ENCODE data around the gene PGRMC2. TPM values are rescaled to one million over a fixed set of nuclear protein-coding genes. Genes with fewer than 3 reads are reported as not detected.

PGRMC2 gene
- total and polyA plus RNA-seq, 2 of the 8 experiments (the other 6 are each of a cell fraction or from before 2014, with no cell fraction given) = 9.5 to 85.3 TPM

- H3K79me2 ChIP-seq (ENCODE audit: control insufficient read depth in 1 of 2, insufficient read depth in 2 of 2, low read length in 2 of 2) = no peaks in the 10 kb centered on the region
- H3K18ac ChIP-seq (ENCODE audit: extremely low read depth, low read length) = no peak overlapping the region
- H3K9me3 ChIP-seq (ENCODE audit: insufficient read depth in 2 of 2, low read depth in 1 of 2, low read length in 1 of 2) = no peaks in the 10 kb centered on the region
- no peaks in the 10 kb centered on the region; the same call in 1 of the 2 replicates for H3K79me1 ChIP-seq (ENCODE audit: low read depth, low read length)
- DNase-seq (ENCODE audit: low read depth in 1 of 2, low spot score in 2 of 2) (no peak), FAIRE-seq (no peak)
- WGBS, 2 experiments (ENCODE audit: extremely low coverage in 1 of 2, insufficient coverage in 1 of 2, insufficient read length in 1 of 2, insufficient replicate concordance in 2 of 2, low coverage in 1 of 2, low lambda C conversion rate in 2 of 2, missing lambda C conversion rate in 1 of 2) = 78% methylated on average over 1 of the region's 1 CpG; no CpG with 5 or more reads in 1 of the 2 experiments
- no peak overlapping the region for H3K9ac ChIP-seq (replicated peaks in 1 of 4; ENCODE audit: extremely low read depth in 1 of 4, low read depth in 3 of 4, low read length in 3 of 4)
- no peak overlapping the region for H4K8ac ChIP-seq (ENCODE audit: extremely low read depth, insufficient read depth, low read length)
- no peak overlapping the region for H2AFZ ChIP-seq (ENCODE audit: low read length)
- no peak overlapping the region for H3K27ac ChIP-seq (ENCODE audit: low read depth, low read length)
- POLR2A ChIA-PET (ENCODE audit: partially characterized antibody) = no interaction called here
- H2BK5ac ChIP-seq (ENCODE audit: low read depth, low read length) = no peak overlapping the region
- H3K4ac ChIP-seq (replicated peaks; ENCODE audit: insufficient read length, low read depth, low read length) = no peak overlapping the region
- TF ChIP-seq TAF7 (optimal IDR thresholded peaks at IDR 0.05; ENCODE audit: borderline replicate concordance, low read depth, low read length) (no peak), SP4 (IDR thresholded peaks at IDR 0.05; ENCODE audit: low read length) (no peak), YY1 (IDR thresholded peaks at IDR 0.05; ENCODE audit: low read depth, low read length) (no peak), BCL11A (IDR thresholded peaks at IDR 0.05; ENCODE audit: low read depth in 2 of 2, low read length in 2 of 2) (no peak), BACH1 (IDR thresholded peaks at IDR 0.05; ENCODE audit: low read length) (no peak), EGR1 (IDR thresholded peaks at IDR 0.05; ENCODE audit: borderline replicate concordance, low read depth, low read length) (no peak), CTBP2 (IDR thresholded peaks at IDR 0.05; ENCODE audit: borderline replicate concordance, insufficient read depth, insufficient read length, low read length) (no peak), SIRT6 (IDR thresholded peaks at IDR 0.05; ENCODE audit: low read length) (no peak), CTCF (IDR thresholded peaks at IDR 0.05; ENCODE audit: control extremely low read depth in 1 of 3, insufficient read depth in 1 of 3, low read depth in 1 of 3, low read length in 3 of 3) (no peak), JUND (IDR thresholded peaks at IDR 0.05; ENCODE audit: low read length) (no peak), HDAC6 (IDR thresholded peaks at IDR 0.05; ENCODE audit: low read depth, low read length) (no peak), CBX5 (IDR thresholded peaks at IDR 0.05; ENCODE audit: low read depth, low read length) (no peak)
- H4K20me1 ChIP-seq (replicated peaks in 1 of 2; ENCODE audit: control insufficient read depth in 1 of 2, insufficient read depth in 2 of 2, low read length in 2 of 2) = no peaks in the 10 kb centered on the region
- H3K27me3 ChIP-seq (replicated peaks in 1 of 4; ENCODE audit: control insufficient read depth in 3 of 4, extremely low read depth in 1 of 4, insufficient read depth in 3 of 4, low read length in 3 of 4) = no peaks in the 10 kb centered on the region
- no peak overlapping the region for H3K23ac ChIP-seq (ENCODE audit: insufficient read length)
- no peak overlapping the region for H2BK20ac ChIP-seq (ENCODE audit: low read length)
- H2BK15ac ChIP-seq (ENCODE audit: low read length) = no peak overlapping the region
- H3K14ac ChIP-seq (ENCODE audit: insufficient read length) = no peak overlapping the region
- no peak overlapping the region for H3K56ac ChIP-seq (replicated peaks; ENCODE audit: insufficient read length, low read depth, low read length)
- CTCF ChIA-PET (ENCODE audit: partially characterized antibody) = no interaction called here
- H4K91ac ChIP-seq (replicated peaks; ENCODE audit: insufficient read length, low read length) = no peak overlapping the region
- H4K5ac ChIP-seq (ENCODE audit: insufficient read length, low read depth, low read length) = no peak overlapping the region
- H3K4me1 ChIP-seq (replicated peaks in 1 of 4; ENCODE audit: control insufficient read depth in 3 of 4, insufficient read depth in 4 of 4, low read length in 3 of 4) = no peaks in the 10 kb centered on the region
- H3K4me3 ChIP-seq (ENCODE audit: extremely low read depth in 1 of 4, insufficient read depth in 2 of 4, low read depth in 3 of 4, low read length in 4 of 4) = no peak overlapping the region
- H2BK12ac ChIP-seq (ENCODE audit: low read depth, low read length) = no peak overlapping the region
- H2AK5ac ChIP-seq (ENCODE audit: low read depth, low read length) = no peak overlapping the region
- peaks cover 1% of the 10 kb centered on the region; the same call in 1 of the 2 replicates for H3K23me2 ChIP-seq (ENCODE audit: low read depth, low read length)
- no peak overlapping the region for H2BK120ac ChIP-seq (replicated peaks; ENCODE audit: low read depth, low read length)
- no peak overlapping the region for H3K4me2 ChIP-seq (ENCODE audit: insufficient read depth in 1 of 2, low read depth in 2 of 2, low read length in 2 of 2)
- H3K36me3 ChIP-seq (ENCODE audit: control insufficient read depth in 2 of 4, insufficient read depth in 4 of 4, low read length in 3 of 4) = peaks cover 0 to 4% (median 0%) of the 10 kb centered on the region in 4 experiments; a peak in 1 of 8 replicates
These were observed 12.2 kb upstream of the PGRMC2 start for GRCh38 chr4:128299848-128300247.
